GM18519 (cell line): ENCODE results near the gene NPEPPS.
"Not testable (repeated sequence)": the region's sequence is repeated elsewhere in the genome, so short reads cannot be mapped to it uniquely, and the experiment has no call there.

Experiments used
- ATAC-seq: cut with Tn5 transposase; IDR thresholded peaks from one replicate; pipeline ENCODE4 v1.9.1; 2021; ENCODE audit warnings: mild to moderate bottlenecking, moderate library complexity; ENCODE audit not compliant: unreplicated experiment, low FRiP score

NPEPPS gene

GRCh38 chr17:47556108-47556507 is 25.2 kb downstream of the NPEPPS start:
- ATAC-seq, result not testable (repeated sequence)

GRCh38 chr17:47560517-47561043 is 29.7 kb downstream of the NPEPPS start:
- not testable (repeated sequence) for ATAC-seq

GRCh38 chr17:47561698-47562405 is 30.9 kb downstream of the NPEPPS start:
- not testable (repeated sequence) for ATAC-seq

GRCh38 chr17:47562406-47562705 is 31.4 kb downstream of the NPEPPS start:
- not testable (repeated sequence) for ATAC-seq

- ATAC-seq, result not testable (repeated sequence)
Observed at GRCh38 chr17:47567261-47567660, 36.4 kb downstream of the NPEPPS start.

GRCh38 chr17:47572561-47572960 is 41.7 kb downstream of the NPEPPS start:
- ATAC-seq, result not testable (repeated sequence)

- ATAC-seq, result not testable (repeated sequence)
Observed at GRCh38 chr17:47582416-47582815, 51.5 kb downstream of the NPEPPS start.

- ATAC-seq, result not testable (repeated sequence)
Observed at GRCh38 chr17:47586378-47587055, 55.6 kb downstream of the NPEPPS start.

GRCh38 chr17:47593522-47593921 is 62.6 kb downstream of the NPEPPS start:
- not testable (repeated sequence) for ATAC-seq

- ATAC-seq, result no peak
Observed at GRCh38 chr17:47603830-47604597, 73.1 kb downstream of the NPEPPS start.

- no peak for ATAC-seq
Observed at GRCh38 chr17:47604598-47604927, 73.7 kb downstream of the NPEPPS start.

GRCh38 chr17:47605011-47605410 is 74.1 kb downstream of the NPEPPS start:
- ATAC-seq, result no peak

GRCh38 chr17:47607481-47607880 is 76.6 kb downstream of the NPEPPS start:
- ATAC-seq, result no peak

- no peak for ATAC-seq
Observed at GRCh38 chr17:47611372-47612350, 80.8 kb downstream of the NPEPPS start.

GRCh38 chr17:47615766-47616424 is 85.0 kb downstream of the NPEPPS start:
- ATAC-seq, result no peak

- ATAC-seq, result no peak
Observed at GRCh38 chr17:47618410-47618809, 87.5 kb downstream of the NPEPPS start.

GRCh38 chr17:47620503-47621245 is 89.8 kb downstream of the NPEPPS start:
- no peak for ATAC-seq

- ATAC-seq, result no peak
Observed at GRCh38 chr17:47621293-47622179, 90.6 kb downstream of the NPEPPS start.
